ENCODE measurements around the gene METTL6.

- TF ChIP-seq YY1 (IDR thresholded peaks at IDR 0.05; ENCODE audit: insufficient read depth, insufficient read length) = no peak
- no peak for TF ChIP-seq SUZ12 (IDR thresholded peaks at IDR 0.05; ENCODE audit: extremely low read depth, insufficient read depth, insufficient read length)
These were observed 40.2 kb downstream of the METTL6 start for GRCh38 chr3:15387171-15387581.

Measured in NT2/D1 (cell line).